ENCODE results near the gene SEC24A. TPM values are rescaled to one million over a fixed set of nuclear protein-coding genes. Genes with fewer than 3 reads are reported as not detected.
A peak's percentile ranks its signal among the peaks of the same experiment; 100 is the strongest.

Gene SEC24A
- total and polyA plus RNA-seq, 4 donors, result 10.1 to 46.6 (median 18.8) TPM

- peak overlapping the region; percentile 83 to 91 for H3K27ac ChIP-seq (ENCODE audit: low read depth in 1 of 2, low read length in 2 of 2)
- DNase-seq (ENCODE audit: low spot score), result peak; percentile 40
- peak; percentile 13 for TF ChIP-seq SP1 (IDR thresholded peaks at IDR 0.05)
- TF ChIP-seq RAD21 (IDR thresholded peaks at IDR 0.05), result peak; percentile 19 to 60
- TF ChIP-seq CTCF (IDR thresholded peaks at IDR 0.05; ENCODE audit: low read depth, low read length, missing input control), result peak; percentile 24
- TF ChIP-seq REST (IDR thresholded peaks at IDR 0.05), result no peak
- H3K9ac ChIP-seq (ENCODE audit: low read depth in 1 of 2, low read length in 2 of 2), result peak overlapping the region; percentile 50 to 86
- H3K4me1 ChIP-seq (ENCODE audit: control insufficient read depth in 4 of 4, insufficient read depth in 4 of 4, low read length in 3 of 4), result peaks cover 0 to 19% (median 6%) of the 10 kb centered on the region in 4 donors
- H3K9me3 ChIP-seq (ENCODE audit: control insufficient read depth in 4 of 4, low read length in 3 of 4), result no peaks in the 10 kb centered on the region
- peak overlapping the region; percentile 72 to 95 (median 95) for H3K4me3 ChIP-seq (ENCODE audit: low read depth in 1 of 3, low read length in 3 of 3)
- 8% methylated on average over 21 of the region's 21 CpGs for WGBS
- no peaks in the 10 kb centered on the region for H3K27me3 ChIP-seq (ENCODE audit: control insufficient read depth in 4 of 4, insufficient read depth in 4 of 4, low read length in 3 of 4)
- H3K36me3 ChIP-seq (ENCODE audit: control insufficient read depth in 4 of 4, insufficient read depth in 3 of 4, low read depth in 1 of 4, low read length in 3 of 4), result peaks cover 0 to 2% (median 0%) of the 10 kb centered on the region in 4 donors
Observed at GRCh38 chr5:134738963-134739661, 90.5 kb downstream of the SEC24A start.

- DNase-seq (ENCODE audit: low spot score), result no peak
- peaks cover 0 to 2% (median 0%) of the 10 kb centered on the region in 4 donors for H3K36me3 ChIP-seq (ENCODE audit: control insufficient read depth in 4 of 4, insufficient read depth in 3 of 4, low read depth in 1 of 4, low read length in 3 of 4)
- 94% methylated on average over 11 of the region's 11 CpGs for WGBS
Observed at GRCh38 chr5:134741052-134741451, 92.5 kb downstream of the SEC24A start.

More at GRCh38 chr5:134741052-134741451, 92.5 kb downstream of the SEC24A start:
- H3K4me3 ChIP-seq (ENCODE audit: low read depth in 1 of 3, low read length in 3 of 3), result no peak overlapping the region
- TF ChIP-seq MAX (IDR thresholded peaks at IDR 0.05), result no peak
- no peak for TF ChIP-seq HNF4A (conservative IDR thresholded peaks at IDR 0.05)
- TF ChIP-seq CTCF (IDR thresholded peaks at IDR 0.05; ENCODE audit: low read depth, low read length, missing input control), result no peak
- no peak for TF ChIP-seq HNF4G (IDR thresholded peaks at IDR 0.05)
- H3K27ac ChIP-seq (ENCODE audit: low read depth in 1 of 2, low read length in 2 of 2), result no peak overlapping the region
- peaks cover 0 to 19% (median 6%) of the 10 kb centered on the region in 4 donors for H3K4me1 ChIP-seq (ENCODE audit: control insufficient read depth in 4 of 4, insufficient read depth in 4 of 4, low read length in 3 of 4)
- no peaks in the 10 kb centered on the region for H3K27me3 ChIP-seq (ENCODE audit: control insufficient read depth in 4 of 4, insufficient read depth in 4 of 4, low read length in 3 of 4)
- H3K9ac ChIP-seq (ENCODE audit: low read depth in 1 of 2, low read length in 2 of 2), result no peak overlapping the region
- no peaks in the 10 kb centered on the region for H3K9me3 ChIP-seq (ENCODE audit: control insufficient read depth in 4 of 4, low read length in 3 of 4)
